HFFc6 (cell line): ENCODE results near the gene TTC3. TPM values are rescaled to one million over a fixed set of nuclear protein-coding genes. Genes with fewer than 3 reads are reported as not detected.

Source experiments
- DNase-seq: peaks from one replicate; pipeline ENCODE4 v3.0.0-alpha.2; 2018
- H3K27ac Mint-ChIP-seq: 2 replicates; pipeline ENCODE4 v1.8.0; 2020; ENCODE audit warnings: mild to moderate bottlenecking, mixed read lengths
- H3K27me3 Mint-ChIP-seq: 2 replicates; pipeline ENCODE4 v1.8.0; 2021; ENCODE audit warnings: mild to moderate bottlenecking, moderate library complexity, mixed read lengths; ENCODE audit not compliant: insufficient read depth
- H3K36me3 Mint-ChIP-seq: 2 replicates; pipeline ENCODE4 v1.8.0; 2021; ENCODE audit warnings: low read depth, mixed read lengths
- H3K4me1 Mint-ChIP-seq: 2 replicates; pipeline ENCODE4 v1.8.0; 2020; ENCODE audit warnings: low read depth, mixed read lengths
- H3K4me3 Mint-ChIP-seq: 2 replicates; pipeline ENCODE4 v1.8.0; 2020; ENCODE audit warnings: mild to moderate bottlenecking, moderate library complexity, mixed read lengths
- H3K9me3 Mint-ChIP-seq: 2 replicates; pipeline ENCODE4 v1.8.0; 2020; ENCODE audit warnings: mild to moderate bottlenecking, mixed read lengths
- long read RNA-seq: library from polyadenylated mRNA; unstranded; transcript quantifications from one replicate; pipeline ENCODE4 v2.0.0, GENCODE V29; 2019
- total RNA-seq, 6 experiments: library from RNA; stranded (reverse); fragmentation: NEBNext Ultra II Directional; extraction: Animal tissue kit (Norgen Biotek cat#: 25700); gene quantifications; 2 replicates in 1 of 6; 3 replicates in 5 of 6; pipeline ENCODE4 v1.2.3, GENCODE V29; 2021
- TF ChIP-seq, protein P1 (sequence below): fragments of 200-600 bp; sonication (generic); IDR thresholded peaks from 2 replicates; pipeline ENCODE4 v1.5.0; 2021; ENCODE audit warnings: antibody characterized with exemption, mild to moderate bottlenecking

Gene TTC3, protein sequence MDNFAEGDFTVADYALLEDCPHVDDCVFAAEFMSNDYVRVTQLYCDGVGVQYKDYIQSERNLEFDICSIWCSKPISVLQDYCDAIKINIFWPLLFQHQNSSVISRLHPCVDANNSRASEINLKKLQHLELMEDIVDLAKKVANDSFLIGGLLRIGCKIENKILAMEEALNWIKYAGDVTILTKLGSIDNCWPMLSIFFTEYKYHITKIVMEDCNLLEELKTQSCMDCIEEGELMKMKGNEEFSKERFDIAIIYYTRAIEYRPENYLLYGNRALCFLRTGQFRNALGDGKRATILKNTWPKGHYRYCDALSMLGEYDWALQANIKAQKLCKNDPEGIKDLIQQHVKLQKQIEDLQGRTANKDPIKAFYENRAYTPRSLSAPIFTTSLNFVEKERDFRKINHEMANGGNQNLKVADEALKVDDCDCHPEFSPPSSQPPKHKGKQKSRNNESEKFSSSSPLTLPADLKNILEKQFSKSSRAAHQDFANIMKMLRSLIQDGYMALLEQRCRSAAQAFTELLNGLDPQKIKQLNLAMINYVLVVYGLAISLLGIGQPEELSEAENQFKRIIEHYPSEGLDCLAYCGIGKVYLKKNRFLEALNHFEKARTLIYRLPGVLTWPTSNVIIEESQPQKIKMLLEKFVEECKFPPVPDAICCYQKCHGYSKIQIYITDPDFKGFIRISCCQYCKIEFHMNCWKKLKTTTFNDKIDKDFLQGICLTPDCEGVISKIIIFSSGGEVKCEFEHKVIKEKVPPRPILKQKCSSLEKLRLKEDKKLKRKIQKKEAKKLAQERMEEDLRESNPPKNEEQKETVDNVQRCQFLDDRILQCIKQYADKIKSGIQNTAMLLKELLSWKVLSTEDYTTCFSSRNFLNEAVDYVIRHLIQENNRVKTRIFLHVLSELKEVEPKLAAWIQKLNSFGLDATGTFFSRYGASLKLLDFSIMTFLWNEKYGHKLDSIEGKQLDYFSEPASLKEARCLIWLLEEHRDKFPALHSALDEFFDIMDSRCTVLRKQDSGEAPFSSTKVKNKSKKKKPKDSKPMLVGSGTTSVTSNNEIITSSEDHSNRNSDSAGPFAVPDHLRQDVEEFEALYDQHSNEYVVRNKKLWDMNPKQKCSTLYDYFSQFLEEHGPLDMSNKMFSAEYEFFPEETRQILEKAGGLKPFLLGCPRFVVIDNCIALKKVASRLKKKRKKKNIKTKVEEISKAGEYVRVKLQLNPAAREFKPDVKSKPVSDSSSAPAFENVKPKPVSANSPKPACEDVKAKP (N-terminal part only)
- total RNA-seq: 100 to 1,000 TPM; 123 to 173 (median 134) TPM
- long read RNA-seq, transcript TTC3-210 (26 exons, 2,451 nt): major isoform, 11 of 240 reads
- long read RNA-seq, partial matches to known transcripts: 180 of 240 reads
- long read RNA-seq, other reads (novel, unspliced or antisense): 48 of 240 reads

DNA sequence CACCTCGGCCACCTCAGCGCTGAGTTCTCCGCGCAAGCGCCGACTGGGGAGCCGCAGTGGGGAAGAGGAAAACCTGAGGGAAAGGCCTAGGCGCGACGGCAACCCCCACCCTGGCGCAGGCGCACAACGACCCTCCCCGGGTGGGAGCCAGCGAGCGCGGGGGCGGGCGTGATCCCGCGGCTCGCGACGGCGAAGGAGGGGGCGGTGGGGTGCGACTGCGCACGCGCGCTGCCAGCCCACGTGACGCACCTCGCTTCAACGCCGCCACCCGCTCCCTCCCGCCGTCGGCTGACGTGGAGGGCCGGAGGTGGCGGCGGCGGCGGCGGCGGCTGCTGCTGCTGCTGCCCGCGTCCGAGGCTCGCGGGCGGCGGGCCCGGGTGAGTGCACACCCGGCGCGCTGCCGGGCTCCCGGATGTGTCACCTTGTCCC, at the start of gene TTC3, which contains the start of gene PIGP:
Gene TTC3, plus strand, starts transcription at position 267 of the 429 bp plus-strand sequence. CDS start 14,004 bp downstream, outside the sequence.
Gene PIGP, minus strand, starts transcription at position 84 of the 429 bp plus-strand sequence. CDS start 556 bp downstream, outside the sequence.
- TF ChIP-seq, protein P1, sequence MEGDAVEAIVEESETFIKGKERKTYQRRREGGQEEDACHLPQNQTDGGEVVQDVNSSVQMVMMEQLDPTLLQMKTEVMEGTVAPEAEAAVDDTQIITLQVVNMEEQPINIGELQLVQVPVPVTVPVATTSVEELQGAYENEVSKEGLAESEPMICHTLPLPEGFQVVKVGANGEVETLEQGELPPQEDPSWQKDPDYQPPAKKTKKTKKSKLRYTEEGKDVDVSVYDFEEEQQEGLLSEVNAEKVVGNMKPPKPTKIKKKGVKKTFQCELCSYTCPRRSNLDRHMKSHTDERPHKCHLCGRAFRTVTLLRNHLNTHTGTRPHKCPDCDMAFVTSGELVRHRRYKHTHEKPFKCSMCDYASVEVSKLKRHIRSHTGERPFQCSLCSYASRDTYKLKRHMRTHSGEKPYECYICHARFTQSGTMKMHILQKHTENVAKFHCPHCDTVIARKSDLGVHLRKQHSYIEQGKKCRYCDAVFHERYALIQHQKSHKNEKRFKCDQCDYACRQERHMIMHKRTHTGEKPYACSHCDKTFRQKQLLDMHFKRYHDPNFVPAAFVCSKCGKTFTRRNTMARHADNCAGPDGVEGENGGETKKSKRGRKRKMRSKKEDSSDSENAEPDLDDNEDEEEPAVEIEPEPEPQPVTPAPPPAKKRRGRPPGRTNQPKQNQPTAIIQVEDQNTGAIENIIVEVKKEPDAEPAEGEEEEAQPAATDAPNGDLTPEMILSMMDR: no peak
- peaks cover 5% of the 10 kb centered on the region; the same call in 1 of the 2 replicates for H3K36me3 Mint-ChIP-seq
- H3K27me3 Mint-ChIP-seq: peaks cover 4% of the 10 kb centered on the region; the same call in 1 of the 2 replicates
- peak within 1 kb of the TSS; percentile 97 for H3K27ac Mint-ChIP-seq
- DNase-seq: peak; percentile 87
- peaks cover 55% of the 10 kb centered on the region for H3K4me1 Mint-ChIP-seq
- H3K9me3 Mint-ChIP-seq: no peaks in the 10 kb centered on the region
- peak within 1 kb of the TSS; percentile 100 for H3K4me3 Mint-ChIP-seq

DNA sequence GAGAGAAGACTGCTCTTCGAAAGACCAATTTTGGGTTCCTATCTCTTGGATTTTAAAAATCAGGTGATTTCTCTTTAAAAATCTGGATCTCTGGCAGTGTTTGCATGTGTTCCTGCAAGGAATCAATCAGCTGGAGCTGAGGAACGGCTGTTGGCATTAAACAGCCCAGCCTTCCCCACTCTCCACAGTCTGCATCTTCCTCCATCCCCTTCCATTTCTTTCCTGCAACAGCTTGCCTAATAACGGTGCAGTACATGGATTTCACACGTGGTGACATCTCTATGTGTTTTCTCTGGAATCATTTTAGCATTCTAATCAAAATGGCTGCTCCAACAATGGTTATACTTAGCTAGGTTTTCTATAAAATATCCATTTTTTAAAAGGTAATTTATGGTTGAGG, 46.6 kb upstream of the TTC3 start:
- Mint-ChIP-seq H3K36me3 (no peaks in the 10 kb centered on the region), H3K27me3 (peaks cover 12% of the 10 kb centered on the region), H3K9me3 (no peaks in the 10 kb centered on the region), H3K27ac (no peak overlapping the region), H3K4me1 (0 out of 2 replicates have a peak, but pooled peaks cover 4% of the 10 kb centered on the region), H3K4me3 (no peak overlapping the region)
- TF ChIP-seq, protein P1: no peak
- DNase-seq: no peak

DNA sequence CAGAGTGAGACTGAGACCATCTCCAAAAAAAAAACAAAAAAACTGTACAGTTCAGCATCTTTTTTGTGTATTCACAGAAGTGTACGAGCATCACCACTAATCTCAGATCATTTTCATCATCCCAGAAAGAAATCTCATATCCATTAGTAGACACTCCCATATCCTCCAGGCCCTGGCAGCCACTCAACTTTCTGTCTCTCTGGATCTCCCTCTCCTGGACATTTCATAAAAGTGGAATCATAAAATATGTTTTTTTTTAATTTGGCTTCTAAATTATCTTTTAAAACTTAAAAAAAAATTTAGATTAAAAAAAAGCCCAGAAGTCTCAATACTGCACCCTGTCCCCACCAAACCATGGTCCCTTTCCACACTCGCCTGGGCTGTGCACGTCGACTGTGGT, 44.5 kb upstream of the TTC3 start:
- no peak for DNase-seq
- H3K27ac Mint-ChIP-seq: no peak overlapping the region
- TF ChIP-seq, protein P1: peak; percentile 34; the same call in 1 of the 2 replicates
- H3K9me3 Mint-ChIP-seq: no peaks in the 10 kb centered on the region
- peaks cover 12% of the 10 kb centered on the region for H3K27me3 Mint-ChIP-seq
- no peak overlapping the region for H3K4me3 Mint-ChIP-seq
- peaks cover 16% of the 10 kb centered on the region for H3K4me1 Mint-ChIP-seq
- no peaks in the 10 kb centered on the region for H3K36me3 Mint-ChIP-seq

DNA sequence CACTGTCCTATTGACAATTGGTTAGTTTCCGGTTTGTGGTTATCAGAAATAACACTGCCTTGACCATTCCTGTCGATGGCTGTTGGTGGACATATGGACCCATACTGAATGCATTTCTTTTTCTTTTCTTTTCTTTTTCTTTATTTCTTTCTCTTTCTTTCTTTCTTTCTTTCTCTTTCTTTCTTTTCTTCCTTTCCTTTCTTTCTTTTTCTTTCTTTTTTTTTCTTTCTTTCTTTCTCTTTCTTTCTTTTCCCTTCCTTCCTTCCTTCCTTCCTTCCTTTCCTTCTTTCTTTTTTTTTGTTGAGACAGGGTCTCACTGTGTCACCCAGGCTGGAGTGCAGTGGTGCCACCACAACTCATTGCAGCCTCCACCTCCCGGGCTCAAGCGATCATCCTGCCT, 42.2 kb upstream of the TTC3 start:
- Mint-ChIP-seq H3K4me1 (peaks cover 16% of the 10 kb centered on the region), H3K36me3 (no peaks in the 10 kb centered on the region), H3K4me3 (no peak overlapping the region), H3K27me3 (peaks cover 3% of the 10 kb centered on the region), H3K27ac (no peak overlapping the region), H3K9me3 (no peaks in the 10 kb centered on the region)
- DNase-seq: no peak
- TF ChIP-seq, protein P1: no peak
